ENCODE results near the gene CFAP57. TPM values are rescaled to one million over a fixed set of nuclear protein-coding genes. Genes with fewer than 3 reads are reported as not detected.
A peak's percentile ranks its signal among the peaks of the same experiment; 100 is the strongest.

Gene CFAP57
- total and polyA plus RNA-seq, 2 donors, result 0.16 to 0.42 TPM

- Histone ChIP-seq H3K4me3 (ENCODE audit: low read length in 2 of 2) (no peak overlapping the region), H3K4me1 (ENCODE audit: control insufficient read depth in 2 of 2, insufficient read depth in 2 of 2, low read length in 2 of 2) (peaks cover 3 to 5% of the 10 kb centered on the region in 2 donors), H3K36me3 (ENCODE audit: control insufficient read depth in 2 of 2, insufficient read depth in 2 of 2, low read length in 1 of 2) (no peaks in the 10 kb centered on the region), H3K9me3 (ENCODE audit: control insufficient read depth in 2 of 2, insufficient read depth in 1 of 2, low read length in 1 of 2) (no peaks in the 10 kb centered on the region), H3K27ac (ENCODE audit: low read depth in 1 of 2, low read length in 1 of 2) (no peak overlapping the region), H3K27me3 (ENCODE audit: control insufficient read depth in 2 of 2, insufficient read depth in 1 of 2, low read length in 1 of 2) (peaks cover 0 to 7% of the 10 kb centered on the region in 2 donors)
- DNase-seq (ENCODE audit: low read depth in 6 of 9, low spot score in 9 of 9), result no peak
- 94% methylated on average over 3 of the region's 3 CpGs for WGBS
Observed at GRCh38 chr1:43267818-43268425, 95.8 kb downstream of the CFAP57 start.

- peaks cover 0 to 7% of the 10 kb centered on the region in 2 donors for H3K27me3 ChIP-seq (ENCODE audit: control insufficient read depth in 2 of 2, insufficient read depth in 1 of 2, low read length in 1 of 2)
- H3K4me1 ChIP-seq (ENCODE audit: control insufficient read depth in 2 of 2, insufficient read depth in 2 of 2, low read length in 2 of 2), result peaks cover 3 to 14% of the 10 kb centered on the region in 2 donors
- H3K36me3 ChIP-seq (ENCODE audit: control insufficient read depth in 2 of 2, insufficient read depth in 2 of 2, low read length in 1 of 2), result no peaks in the 10 kb centered on the region
- no peak for DNase-seq (ENCODE audit: low read depth in 6 of 9, low spot score in 9 of 9)
- H3K4me3 ChIP-seq (ENCODE audit: low read length in 2 of 2), result peak within 1 kb of the TSS in 1 of 2 donors; percentile 20
- no peak within 1 kb of the TSS for H3K27ac ChIP-seq (ENCODE audit: low read depth in 1 of 2, low read length in 1 of 2)
- H3K9me3 ChIP-seq (ENCODE audit: control insufficient read depth in 2 of 2, insufficient read depth in 1 of 2, low read length in 1 of 2), result peaks cover 0 to 9% of the 10 kb centered on the region in 2 donors
- WGBS, result 94% methylated on average over 7 of the region's 7 CpGs
Observed at GRCh38 chr1:43269627-43270375, 97.7 kb downstream of the CFAP57 start, which contains the start of gene TMEM125. TSS of gene TMEM125 (plus strand) at chr1:43269983. CDS start at chr1:43272723, 2,740 bp downstream.

GRCh38 chr1:43270421-43271095, 98.4 kb downstream of the CFAP57 start:
- H3K36me3 ChIP-seq (ENCODE audit: control insufficient read depth in 2 of 2, insufficient read depth in 2 of 2, low read length in 1 of 2), result no peaks in the 10 kb centered on the region
- H3K4me1 ChIP-seq (ENCODE audit: control insufficient read depth in 2 of 2, insufficient read depth in 2 of 2, low read length in 2 of 2), result peaks cover 3 to 17% of the 10 kb centered on the region in 2 donors
- H3K4me3 ChIP-seq (ENCODE audit: low read length in 2 of 2), result peak overlapping the region in 1 of 2 donors; percentile 20
- H3K9me3 ChIP-seq (ENCODE audit: control insufficient read depth in 2 of 2, insufficient read depth in 1 of 2, low read length in 1 of 2), result peaks cover 0 to 10% of the 10 kb centered on the region in 2 donors
- DNase-seq (ENCODE audit: low read depth in 6 of 9, low spot score in 9 of 9), result peak in 5 of 9 donors; percentile 22 to 67 (median 49)
- H3K27ac ChIP-seq (ENCODE audit: low read depth in 1 of 2, low read length in 1 of 2), result no peak overlapping the region
- H3K27me3 ChIP-seq (ENCODE audit: control insufficient read depth in 2 of 2, insufficient read depth in 1 of 2, low read length in 1 of 2), result peaks cover 0 to 7% of the 10 kb centered on the region in 2 donors
- WGBS, result 11% methylated on average over 29 of the region's 29 CpGs

GRCh38 chr1:43271186-43272118, 99.3 kb downstream of the CFAP57 start:
- Histone ChIP-seq H3K9me3 (ENCODE audit: control insufficient read depth in 2 of 2, insufficient read depth in 1 of 2, low read length in 1 of 2) (peaks cover 0 to 10% of the 10 kb centered on the region in 2 donors), H3K36me3 (ENCODE audit: control insufficient read depth in 2 of 2, insufficient read depth in 2 of 2, low read length in 1 of 2) (no peaks in the 10 kb centered on the region), H3K4me3 (ENCODE audit: low read length in 2 of 2) (no peak overlapping the region), H3K27ac (ENCODE audit: low read depth in 1 of 2, low read length in 1 of 2) (no peak overlapping the region), H3K4me1 (ENCODE audit: control insufficient read depth in 2 of 2, insufficient read depth in 2 of 2, low read length in 2 of 2) (peaks cover 3 to 24% of the 10 kb centered on the region in 2 donors), H3K27me3 (ENCODE audit: control insufficient read depth in 2 of 2, insufficient read depth in 1 of 2, low read length in 1 of 2) (peaks cover 0 to 7% of the 10 kb centered on the region in 2 donors)
- peak in 1 of 9 donors; percentile 12 for DNase-seq (ENCODE audit: low read depth in 6 of 9, low spot score in 9 of 9)
- 88% methylated on average over 12 of the region's 12 CpGs for WGBS

GRCh38 chr1:43272161-43272560, 100.0 kb downstream of the CFAP57 start:
- Histone ChIP-seq H3K27ac (ENCODE audit: low read depth in 1 of 2, low read length in 1 of 2) (no peak overlapping the region), H3K27me3 (ENCODE audit: control insufficient read depth in 2 of 2, insufficient read depth in 1 of 2, low read length in 1 of 2) (peaks cover 0 to 7% of the 10 kb centered on the region in 2 donors), H3K4me1 (ENCODE audit: control insufficient read depth in 2 of 2, insufficient read depth in 2 of 2, low read length in 2 of 2) (peaks cover 3 to 28% of the 10 kb centered on the region in 2 donors), H3K9me3 (ENCODE audit: control insufficient read depth in 2 of 2, insufficient read depth in 1 of 2, low read length in 1 of 2) (peaks cover 0 to 10% of the 10 kb centered on the region in 2 donors), H3K4me3 (ENCODE audit: low read length in 2 of 2) (no peak overlapping the region), H3K36me3 (ENCODE audit: control insufficient read depth in 2 of 2, insufficient read depth in 2 of 2, low read length in 1 of 2) (no peaks in the 10 kb centered on the region)
- 91% methylated on average over 9 of the region's 9 CpGs for WGBS
- DNase-seq (ENCODE audit: low read depth in 6 of 9, low spot score in 9 of 9), result no peak

- Histone ChIP-seq H3K4me1 (ENCODE audit: control insufficient read depth in 2 of 2, insufficient read depth in 2 of 2, low read length in 2 of 2) (peaks cover 3 to 28% of the 10 kb centered on the region in 2 donors), H3K27ac (ENCODE audit: low read depth in 1 of 2, low read length in 1 of 2) (no peak overlapping the region), H3K27me3 (ENCODE audit: control insufficient read depth in 2 of 2, insufficient read depth in 1 of 2, low read length in 1 of 2) (peaks cover 0 to 7% of the 10 kb centered on the region in 2 donors), H3K36me3 (ENCODE audit: control insufficient read depth in 2 of 2, insufficient read depth in 2 of 2, low read length in 1 of 2) (no peaks in the 10 kb centered on the region), H3K9me3 (ENCODE audit: control insufficient read depth in 2 of 2, insufficient read depth in 1 of 2, low read length in 1 of 2) (peaks cover 0 to 10% of the 10 kb centered on the region in 2 donors), H3K4me3 (ENCODE audit: low read length in 2 of 2) (no peak overlapping the region)
- DNase-seq (ENCODE audit: low read depth in 6 of 9, low spot score in 9 of 9), result no peak
- WGBS, result 98% methylated on average over 46 of the region's 46 CpGs
Observed at GRCh38 chr1:43272576-43273571, 100.7 kb downstream of the CFAP57 start.

- H3K9me3 ChIP-seq (ENCODE audit: control insufficient read depth in 2 of 2, insufficient read depth in 1 of 2, low read length in 1 of 2), result peaks cover 0 to 10% of the 10 kb centered on the region in 2 donors
- no peak overlapping the region for H3K27ac ChIP-seq (ENCODE audit: low read depth in 1 of 2, low read length in 1 of 2)
- peaks cover 3 to 28% of the 10 kb centered on the region in 2 donors for H3K4me1 ChIP-seq (ENCODE audit: control insufficient read depth in 2 of 2, insufficient read depth in 2 of 2, low read length in 2 of 2)
- H3K27me3 ChIP-seq (ENCODE audit: control insufficient read depth in 2 of 2, insufficient read depth in 1 of 2, low read length in 1 of 2), result peaks cover 0 to 7% of the 10 kb centered on the region in 2 donors
- no peak overlapping the region for H3K4me3 ChIP-seq (ENCODE audit: low read length in 2 of 2)
- 97% methylated on average over 7 of the region's 7 CpGs for WGBS
- H3K36me3 ChIP-seq (ENCODE audit: control insufficient read depth in 2 of 2, insufficient read depth in 2 of 2, low read length in 1 of 2), result no peaks in the 10 kb centered on the region
- no peak for DNase-seq (ENCODE audit: low read depth in 6 of 9, low spot score in 9 of 9)
Observed at GRCh38 chr1:43273708-43274107, 101.6 kb downstream of the CFAP57 start.
